Memory B cell (primary cell): ENCODE measurements around the gene NUP188.
"Not testable (repeated sequence)": the region's sequence is repeated elsewhere in the genome, so short reads cannot be mapped to it uniquely, and the experiment has no call there.

Source experiments
- ATAC-seq: fragments of 150-1000 bp; cut with Tn5 transposase; 2 replicates; pipeline ENCODE4 v1.10.0; 2021; ENCODE audit warnings: low read depth, mild to moderate bottlenecking, moderate library complexity
- DNase-seq, 2 donors: peaks; one replicate each; pipeline ENCODE4 v3.0.0; 2022; ENCODE audit warnings: low spot score in 2 of 2
- H3K27ac Mint-ChIP-seq: one replicate; pipeline ENCODE4 v1.8.0; 2022; ENCODE audit warnings: mild to moderate bottlenecking, moderate library complexity, mixed read lengths
- H3K27me3 Mint-ChIP-seq: one replicate; pipeline ENCODE4 v1.8.0; 2022; ENCODE audit warnings: mixed read lengths
- H3K36me3 Mint-ChIP-seq: one replicate; pipeline ENCODE4 v1.8.0; 2022; ENCODE audit warnings: mild to moderate bottlenecking, mixed read lengths
- H3K4me1 Mint-ChIP-seq: one replicate; pipeline ENCODE4 v1.8.0; 2022; ENCODE audit warnings: mixed read lengths
- H3K4me3 Mint-ChIP-seq: one replicate; pipeline ENCODE4 v1.8.0; 2022; ENCODE audit warnings: mild to moderate bottlenecking, moderate library complexity, mixed read lengths
- H3K9me3 Mint-ChIP-seq: one replicate; pipeline ENCODE4 v1.8.0; 2022; ENCODE audit warnings: mixed read lengths

The NUP188 gene

DNA sequence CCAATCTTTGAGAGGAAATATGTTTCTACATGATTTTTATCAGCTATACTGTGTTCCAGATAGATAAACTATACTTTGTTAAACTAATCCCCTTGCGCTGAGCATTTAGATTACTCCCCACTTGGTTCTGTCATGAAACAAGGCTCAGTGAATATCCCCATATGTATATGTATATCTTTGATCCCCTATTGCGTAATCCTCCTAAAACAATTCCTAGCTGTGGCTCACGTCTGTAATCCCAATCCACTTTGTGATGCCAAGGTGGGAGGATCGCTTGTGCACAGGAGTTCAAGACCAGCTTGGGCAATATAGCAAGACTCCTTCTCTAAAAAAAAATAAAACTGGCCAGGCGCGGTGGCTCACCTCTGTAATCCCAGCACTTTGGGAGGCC lies 24.0 kb upstream of the NUP188 start:
- Mint-ChIP-seq H3K4me3 (no peak overlapping the region), H3K9me3 (no peaks in the 10 kb centered on the region), H3K36me3 (no peaks in the 10 kb centered on the region), H3K27ac (no peak overlapping the region), H3K27me3 (no peaks in the 10 kb centered on the region), H3K4me1 (peaks cover 3% of the 10 kb centered on the region)
- ATAC-seq (no peak), DNase-seq (no peak)

DNA sequence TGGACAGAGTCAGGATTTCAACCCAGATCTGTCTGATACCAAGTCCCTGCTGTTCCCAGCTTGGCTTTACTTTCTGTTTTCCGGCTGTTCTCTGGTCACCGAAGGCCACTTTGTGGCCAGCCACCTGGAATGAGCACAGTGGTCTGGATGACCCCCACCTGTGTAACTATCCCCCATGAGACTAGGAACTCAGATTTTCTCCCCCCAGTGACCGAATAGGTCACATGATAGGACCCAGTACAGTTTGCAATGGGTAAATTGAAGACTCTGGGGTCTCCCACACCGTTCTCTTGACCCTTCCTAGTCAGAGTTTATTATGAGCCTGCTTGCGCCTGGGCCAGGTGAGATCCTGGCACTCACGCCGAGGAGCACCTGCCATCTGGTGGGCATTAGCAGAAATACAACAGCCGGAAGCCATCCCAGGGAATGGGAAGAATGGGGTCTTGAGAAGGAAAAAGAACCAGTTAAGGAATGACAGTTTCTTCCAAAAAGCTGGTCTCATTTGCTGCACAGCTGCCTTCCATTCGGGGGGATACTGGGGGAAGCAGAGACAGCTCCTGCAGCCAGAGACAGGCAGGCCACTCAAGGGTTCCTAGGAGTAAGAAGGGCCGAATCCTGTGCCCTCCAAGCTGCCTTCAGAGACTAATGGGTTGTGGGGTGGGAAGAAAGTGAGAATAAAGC lies 19.6 kb upstream of the NUP188 start:
- H3K36me3 Mint-ChIP-seq, result no peaks in the 10 kb centered on the region
- H3K4me3 Mint-ChIP-seq, result no peak overlapping the region
- H3K4me1 Mint-ChIP-seq, result peaks cover 3% of the 10 kb centered on the region
- no peaks in the 10 kb centered on the region for H3K27me3 Mint-ChIP-seq
- H3K9me3 Mint-ChIP-seq, result no peaks in the 10 kb centered on the region
- peak; percentile 45 to 55 for DNase-seq
- peak; percentile 77 for ATAC-seq
- no peak overlapping the region for H3K27ac Mint-ChIP-seq

DNA sequence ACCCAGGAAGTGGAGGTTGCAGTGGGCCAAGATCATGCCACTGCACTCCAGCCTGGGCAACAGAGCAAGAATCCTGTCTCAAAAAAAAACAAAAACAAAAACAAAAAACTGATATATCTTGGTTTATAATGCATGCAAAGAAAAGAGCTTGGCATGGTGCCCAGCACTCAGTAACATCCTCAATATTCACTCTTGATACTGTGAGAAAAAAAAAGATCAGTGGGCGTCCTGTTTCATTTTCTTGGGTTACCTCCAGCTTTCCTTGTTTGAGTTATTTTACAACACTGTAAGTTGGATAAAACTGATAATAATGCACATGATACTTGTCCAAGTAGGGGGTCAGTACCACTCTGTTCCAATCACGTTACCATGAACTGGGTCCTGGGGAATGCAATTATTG lies 18.9 kb upstream of the NUP188 start:
- H3K27ac Mint-ChIP-seq, result no peak overlapping the region
- H3K4me3 Mint-ChIP-seq, result no peak overlapping the region
- DNase-seq (no peak), ATAC-seq (no peak)
- no peaks in the 10 kb centered on the region for H3K36me3 Mint-ChIP-seq
- peaks cover 3% of the 10 kb centered on the region for H3K4me1 Mint-ChIP-seq
- H3K27me3 Mint-ChIP-seq, result no peaks in the 10 kb centered on the region
- no peaks in the 10 kb centered on the region for H3K9me3 Mint-ChIP-seq

GRCh38 chr9:128929560-128929959 lies 17.9 kb upstream of the NUP188 start:
- H3K27me3 Mint-ChIP-seq, result no peaks in the 10 kb centered on the region
- no peaks in the 10 kb centered on the region for H3K9me3 Mint-ChIP-seq
- no peaks in the 10 kb centered on the region for H3K36me3 Mint-ChIP-seq
- H3K4me3 Mint-ChIP-seq, result no peak overlapping the region
- H3K4me1 Mint-ChIP-seq, result peaks cover 3% of the 10 kb centered on the region
- H3K27ac Mint-ChIP-seq, result no peak overlapping the region
- DNase-seq (no peak), ATAC-seq (no peak)

- DNase-seq (no peak), ATAC-seq (no peak)
- Mint-ChIP-seq H3K27ac (no peak overlapping the region), H3K4me3 (no peak overlapping the region), H3K36me3 (no peaks in the 10 kb centered on the region), H3K4me1 (no peaks in the 10 kb centered on the region), H3K27me3 (no peaks in the 10 kb centered on the region), H3K9me3 (no peaks in the 10 kb centered on the region)
These were observed 13.8 kb upstream of the NUP188 start for GRCh38 chr9:128933731-128934130.

- Mint-ChIP-seq H3K4me1 (no peaks in the 10 kb centered on the region), H3K36me3 (no peaks in the 10 kb centered on the region), H3K9me3 (no peaks in the 10 kb centered on the region), H3K27ac (no peak overlapping the region), H3K4me3 (no peak overlapping the region), H3K27me3 (no peaks in the 10 kb centered on the region)
- ATAC-seq (no peak), DNase-seq (no peak)
These were observed 11.2 kb upstream of the NUP188 start for GRCh38 chr9:128936171-128936865.

GRCh38 chr9:128937310-128938165 lies 10.0 kb upstream of the NUP188 start:
- Mint-ChIP-seq H3K9me3 (no peaks in the 10 kb centered on the region), H3K27me3 (no peaks in the 10 kb centered on the region), H3K27ac (no peak overlapping the region), H3K36me3 (no peaks in the 10 kb centered on the region), H3K4me3 (no peak overlapping the region), H3K4me1 (no peaks in the 10 kb centered on the region)
- DNase-seq (no peak), ATAC-seq (no peak)

- no peak for DNase-seq
- Mint-ChIP-seq H3K27ac (no peak overlapping the region), H3K9me3 (no peaks in the 10 kb centered on the region), H3K36me3 (no peaks in the 10 kb centered on the region), H3K4me3 (no peak overlapping the region), H3K4me1 (no peaks in the 10 kb centered on the region), H3K27me3 (no peaks in the 10 kb centered on the region)
- no peak for ATAC-seq
These were observed 7.1 kb upstream of the NUP188 start for GRCh38 chr9:128940271-128940921.

- Mint-ChIP-seq H3K27me3 (no peaks in the 10 kb centered on the region), H3K27ac (no peak overlapping the region), H3K9me3 (no peaks in the 10 kb centered on the region), H3K36me3 (peaks cover 2% of the 10 kb centered on the region), H3K4me1 (peaks cover 7% of the 10 kb centered on the region), H3K4me3 (no peak overlapping the region)
- ATAC-seq, result no peak
- no peak for DNase-seq
These were observed 6.3 kb upstream of the NUP188 start for GRCh38 chr9:128940946-128941755.

GRCh38 chr9:128943832-128944620 lies 3.5 kb upstream of the NUP188 start:
- Mint-ChIP-seq H3K4me1 (peaks cover 15% of the 10 kb centered on the region), H3K36me3 (peaks cover 2% of the 10 kb centered on the region), H3K9me3 (no peaks in the 10 kb centered on the region), H3K4me3 (no peak overlapping the region), H3K27me3 (no peaks in the 10 kb centered on the region), H3K27ac (no peak overlapping the region)
- DNase-seq (no peak), ATAC-seq (no peak)

DNA sequence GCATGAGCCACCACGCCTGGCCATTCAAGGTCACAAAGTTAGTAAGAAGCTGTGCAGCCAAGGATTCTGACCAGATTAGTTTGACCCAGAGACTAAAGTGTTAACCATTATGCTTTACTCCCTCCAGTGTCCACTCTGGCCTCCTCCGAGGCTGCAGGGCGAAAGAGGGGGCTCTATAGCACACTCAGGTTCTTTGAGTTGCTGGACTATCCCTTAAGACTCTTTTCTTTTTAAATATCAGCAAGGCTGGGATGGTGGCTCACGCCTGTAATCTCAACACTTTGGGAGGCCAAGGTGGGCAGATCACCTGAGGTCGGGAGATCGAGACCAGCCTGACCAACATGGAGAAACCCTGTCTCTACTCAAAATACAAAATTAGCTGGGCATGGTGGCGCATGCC lies 2.5 kb upstream of the NUP188 start:
- H3K4me3 Mint-ChIP-seq, result peak overlapping the region; percentile 24
- not testable (repeated sequence) for ATAC-seq, H3K9me3 Mint-ChIP-seq, H3K27me3 Mint-ChIP-seq, DNase-seq, H3K36me3 Mint-ChIP-seq, H3K27ac Mint-ChIP-seq
- peaks cover 15% of the 10 kb centered on the region for H3K4me1 Mint-ChIP-seq

DNA sequence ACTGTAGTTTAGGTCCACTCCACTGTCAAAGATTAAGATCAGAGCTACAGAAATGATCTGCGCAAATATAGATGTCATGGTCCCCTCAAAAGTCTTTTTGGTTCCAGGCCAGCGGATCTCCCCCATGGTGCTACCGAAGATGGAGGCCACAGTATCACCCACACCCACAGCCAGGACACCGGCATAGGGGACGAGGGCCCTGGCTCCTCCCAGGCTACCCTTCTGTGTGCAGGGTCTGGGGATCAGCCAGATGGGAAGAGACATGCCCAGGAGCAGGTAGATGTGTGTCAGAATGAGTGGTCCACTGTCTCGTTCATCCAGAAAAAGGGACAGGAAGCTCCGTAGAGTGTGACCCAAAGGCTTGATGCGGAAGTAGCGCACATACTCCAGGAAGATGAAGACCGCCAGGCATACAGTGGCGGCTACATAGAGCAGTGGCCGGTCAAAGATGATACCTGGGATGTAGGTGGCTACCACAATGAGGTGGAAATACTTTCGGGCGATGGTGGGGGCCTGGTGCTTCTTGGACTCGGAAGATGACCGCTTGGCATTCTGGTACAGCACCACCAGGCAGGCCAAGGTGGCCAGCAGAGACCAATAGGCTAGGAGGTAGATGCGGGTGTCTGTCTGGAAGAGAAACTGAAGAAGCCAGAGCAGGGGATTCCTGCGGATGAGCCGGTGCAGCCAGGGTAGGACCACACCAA lies 1.5 kb upstream of the NUP188 start:
- Mint-ChIP-seq H3K27me3 (no peaks in the 10 kb centered on the region), H3K36me3 (peaks cover 2% of the 10 kb centered on the region), H3K27ac (peak overlapping the region; percentile 14), H3K9me3 (no peaks in the 10 kb centered on the region), H3K4me3 (peak overlapping the region; percentile 95), H3K4me1 (peaks cover 15% of the 10 kb centered on the region)
- no peak for ATAC-seq
- DNase-seq, result no peak
